Lower leg skin (tissue), 4 donors: Measurements from ENCODE around the gene EIF2S3. TPM values are rescaled to one million over a fixed set of nuclear protein-coding genes. Genes with fewer than 3 reads are reported as not detected.
"Not testable (repeated sequence)": the region's sequence is repeated elsewhere in the genome, so short reads cannot be mapped to it uniquely, and the experiment has no call there.

ENCODE experiments used
- DNase-seq, 2 donors: peaks; one replicate each; pipeline ENCODE4 v3.0.0-alpha.2; 2019; ENCODE audit warnings: low spot score in 2 of 2
- H3K4me3 ChIP-seq: fragments of 200-600 bp; sonication (generic); 2 replicates; pipeline ENCODE4 v1.5.1; 2017; ENCODE audit warnings: mild to moderate bottlenecking, low read depth; ENCODE audit not compliant: poor library complexity, severe bottlenecking
- CTCF ChIP-seq, 3 donors: fragments of 450-650 bp; IDR thresholded peaks; one replicate each; pipeline ENCODE4 v1.5.1; 2016; ENCODE audit warnings: antibody characterized with exemption in 3 of 3, mild to moderate bottlenecking in 3 of 3, moderate library complexity in 2 of 3
- POLR2A ChIP-seq, 2 donors: fragments of 450-650 bp; IDR thresholded peaks; one replicate each; pipeline ENCODE4 v1.6.1; 2016 to 2017; ENCODE audit warnings: antibody characterized with exemption in 2 of 2, mild to moderate bottlenecking in 1 of 2, moderate library complexity in 1 of 2
- WGBS, 2 donors: methylation state at CpG; one replicate each; pipeline ENCODE4 v1.1.5; 2018; 5-methylcytosine and 5-hydroxymethylcytosine counted together
- intact Hi-C: fragments of 100-400 bp; cut with DNase I; formaldehyde crosslinking; loops from one replicate; pipeline ENCODE4 v1.15.0; 2023; ENCODE audit warnings: low total_unique reads
- total RNA-seq, 4 donors: library from RNA; depleted of rRNA; stranded (reverse); fragments of >200 nt; gene quantifications; one replicate each; pipeline ENCODE4 v1.1.0, GENCODE V29; 2016

EIF2S3 gene
- total RNA-seq, 4 donors from 2014 or later, result 88.6 to 106 (median 101) TPM

GRCh38 chrX:24055043-24055356 is 244 bp downstream of the EIF2S3 start:
- DNase-seq, result peak in 1 of 2 donors; percentile 87
- WGBS, 2 donors, result 2% methylated on average over 14 of the region's 14 CpGs; no CpG with 5 or more reads in 1 of the 2 donors
- H3K4me3 ChIP-seq, result peak overlapping the region; percentile 66
- intact Hi-C loops, result no loop called here
- TF ChIP-seq POLR2A (IDR thresholded peaks at IDR 0.05) (no peak), CTCF (IDR thresholded peaks at IDR 0.05) (no peak)

DNA sequence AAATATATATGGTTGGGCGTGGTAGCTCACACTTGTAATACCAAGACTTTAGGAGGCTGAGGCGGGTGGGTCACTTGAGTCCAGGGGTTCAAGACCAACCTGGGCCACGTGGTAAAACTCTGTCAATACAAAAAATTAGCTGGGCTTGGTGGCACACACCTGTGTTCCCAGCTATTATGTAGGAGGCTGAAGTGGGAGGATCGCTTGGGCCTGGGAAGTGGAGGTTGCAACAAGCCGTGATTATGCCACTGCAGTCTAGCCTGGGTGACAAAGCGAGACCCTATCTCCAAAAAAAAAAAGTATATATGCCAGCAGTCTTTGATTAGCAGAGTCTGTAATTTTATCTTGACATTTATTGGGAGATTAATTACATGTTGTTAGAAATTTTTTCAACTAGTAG is 8.7 kb downstream of the EIF2S3 start:
- DNase-seq, result no peak
- TF ChIP-seq POLR2A (IDR thresholded peaks at IDR 0.05), result no peak
- no peak for TF ChIP-seq CTCF (IDR thresholded peaks at IDR 0.05)
- 87 to 98% methylated on average over 6 of the region's 6 CpGs for WGBS, 2 donors
- H3K4me3 ChIP-seq, result no peak overlapping the region
- intact Hi-C loops, result no loop called here

- no peak for TF ChIP-seq POLR2A (IDR thresholded peaks at IDR 0.05)
- no peak for TF ChIP-seq CTCF (IDR thresholded peaks at IDR 0.05)
- DNase-seq, result no peak
- intact Hi-C loops, result no loop called here
- 97% methylated on average over 9 of the region's 9 CpGs for WGBS, 2 donors
- H3K4me3 ChIP-seq, result no peak overlapping the region
These were observed 15.1 kb downstream of the EIF2S3 start for GRCh38 chrX:24069877-24070276.

DNA sequence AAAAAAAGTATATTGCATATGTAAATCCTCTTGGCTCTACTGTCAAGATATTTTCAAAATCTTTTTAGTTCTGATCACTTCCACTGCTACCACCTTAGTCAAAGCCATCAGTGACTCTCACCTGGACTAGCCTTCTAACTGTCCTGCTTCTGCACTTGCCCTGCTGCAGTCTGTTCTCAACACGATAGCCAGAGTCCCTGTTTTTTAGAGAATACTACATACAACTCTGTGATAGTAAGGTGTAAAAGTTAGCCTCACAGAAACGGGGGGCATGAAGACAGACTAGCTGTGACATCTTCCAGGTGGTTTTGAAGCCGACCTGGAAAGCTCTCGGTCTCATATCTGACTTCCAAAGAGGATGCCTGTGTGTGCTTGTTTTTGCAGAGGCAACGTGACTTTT is 24.7 kb downstream of the EIF2S3 start:
- H3K4me3 ChIP-seq, result no peak overlapping the region
- no peak for DNase-seq
- no peak for TF ChIP-seq POLR2A (IDR thresholded peaks at IDR 0.05)
- no peak for TF ChIP-seq CTCF (IDR thresholded peaks at IDR 0.05)
- 58 to 82% methylated on average over 5 of the region's 5 CpGs for WGBS, 2 donors
- intact Hi-C loops, result no loop called here

DNA sequence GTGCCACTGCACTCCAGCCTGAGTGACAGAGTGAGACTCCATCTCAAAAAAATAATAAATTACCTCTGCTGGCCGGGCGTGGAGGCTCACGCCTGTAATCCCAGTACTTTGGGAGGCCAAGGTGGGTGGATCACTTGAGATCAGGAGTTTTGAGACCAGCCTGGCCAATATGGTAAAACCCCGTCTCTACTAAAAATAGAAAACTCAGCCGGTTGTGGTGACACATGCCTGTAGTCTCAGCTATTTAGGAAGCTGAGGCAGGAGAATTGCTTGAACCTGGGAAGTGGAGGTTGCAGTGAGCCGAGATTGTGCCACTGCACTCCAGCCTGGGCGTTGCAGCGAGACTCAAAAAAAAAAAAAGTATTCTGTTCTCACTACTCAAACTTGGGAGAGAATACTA is 25.5 kb downstream of the EIF2S3 start:
- WGBS, 2 donors, result 69 to 85% methylated on average over 8 of the region's 8 CpGs
- intact Hi-C loops, DNase-seq: not testable (repeated sequence)

DNA sequence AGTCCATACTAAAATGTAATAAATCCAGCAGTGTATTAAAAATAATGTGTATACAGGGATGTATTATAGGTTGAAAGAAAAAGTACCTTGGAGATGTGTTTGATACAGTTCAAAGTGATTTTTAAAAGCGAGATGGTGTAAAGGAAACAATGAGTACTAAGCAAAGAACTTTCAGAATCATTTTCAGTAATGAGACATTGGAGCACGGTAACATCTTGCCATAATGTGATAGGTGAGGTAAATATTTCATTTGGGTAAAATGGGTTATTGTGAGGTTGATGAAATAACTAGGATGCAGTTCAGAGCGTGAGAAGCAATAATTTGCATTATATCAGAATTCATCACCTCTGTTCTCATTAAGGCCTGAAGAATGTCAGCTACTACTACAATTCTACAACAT is 25.9 kb downstream of the EIF2S3 start:
- 84% methylated on average over 3 of the region's 3 CpGs for WGBS, 2 donors
- TF ChIP-seq POLR2A (IDR thresholded peaks at IDR 0.05) (no peak), CTCF (IDR thresholded peaks at IDR 0.05) (no peak)
- intact Hi-C loops, result no loop called here
- H3K4me3 ChIP-seq, result no peak overlapping the region
- no peak for DNase-seq

More for the DNA sequence above, 25.5 kb downstream of the EIF2S3 start:
- not testable (repeated sequence) for H3K4me3 ChIP-seq
